IMR-90 (cell line): ENCODE results near the gene CTRB1. TPM values are rescaled to one million over a fixed set of nuclear protein-coding genes. Genes with fewer than 3 reads are reported as not detected.

Source experiments
- ATAC-seq: fragments of 200-7000 bp; cut with Tn5 transposase; 2 replicates; pipeline ENCODE4 v1.9.1; 2020; ENCODE audit warnings: low read depth, mild to moderate bottlenecking, moderate library complexity
- BruUV-seq: library from RNA; stranded (reverse); fragments of 400-500 nt; replicated peaks from 2 replicates; lab custom pipeline; 2021; lab: Mats Ljungman, UMichigan
- CTCF ChIA-PET: fragments of 300-600 bp; formaldehyde crosslinking; extraction: SDS; loops from one replicate; lab custom pipeline; 2021; ENCODE audit warnings: antibody characterized with exemption; lab: Yijun Ruan, JAX
- POLR2A ChIA-PET: fragments of 300-600 bp; sonication (Branson Sonifier 250); formaldehyde crosslinking; loops from one replicate; lab custom pipeline; 2022; ENCODE audit warnings: antibody characterized with exemption; ENCODE audit not compliant: unreplicated experiment; lab: Charles Lee
- DNase-seq: peaks from one replicate; pipeline ENCODE4 v3.0.0; 2013
- H2AFZ ChIP-seq: replicated peaks from 2 replicates; pipeline ENCODE3; 2013; ENCODE audit warnings: low read length, mild to moderate bottlenecking; ENCODE audit not compliant: poor library complexity
- H2AK5ac ChIP-seq: 2 replicates; pipeline ENCODE4 v1.6.1; 2013; ENCODE audit warnings: low read depth, low read length, inconsistent platforms
- H2AK9ac ChIP-seq: replicated peaks from 2 replicates; pipeline ENCODE3; 2013; ENCODE audit warnings: mild to moderate bottlenecking, low read depth, low read length, moderate library complexity; ENCODE audit not compliant: poor library complexity
- H2BK120ac ChIP-seq: 2 replicates; pipeline ENCODE4 v1.6.1; 2013; ENCODE audit warnings: low read depth, low read length, inconsistent platforms
- H2BK15ac ChIP-seq: 3 replicates; pipeline ENCODE4 v1.6.1; 2013; ENCODE audit warnings: low read depth, low read length, inconsistent platforms
- H2BK20ac ChIP-seq: 2 replicates; pipeline ENCODE4 v1.6.1; 2013; ENCODE audit warnings: low read depth, mild to moderate bottlenecking, inconsistent platforms, low read length, moderate library complexity
- H2BK5ac ChIP-seq: 2 replicates; pipeline ENCODE4 v1.6.1; 2013; ENCODE audit warnings: mild to moderate bottlenecking, low read depth, low read length, inconsistent platforms; ENCODE audit not compliant: poor library complexity, severe bottlenecking
- H3K14ac ChIP-seq: replicated peaks from 2 replicates; pipeline ENCODE4 v1.6.1; 2013; ENCODE audit warnings: low read depth, low read length, inconsistent platforms
- H3K18ac ChIP-seq: 2 replicates; pipeline ENCODE4 v1.6.1; 2013; ENCODE audit warnings: low read depth, low read length, control low read depth
- H3K23ac ChIP-seq: 2 replicates; pipeline ENCODE4 v1.6.1; 2013; ENCODE audit warnings: low read depth, low read length, inconsistent platforms
- H3K27ac ChIP-seq: 2 replicates; pipeline ENCODE4 v1.5.1; 2013; ENCODE audit warnings: mild to moderate bottlenecking, control low read depth, low read length; ENCODE audit not compliant: insufficient read depth
- H3K27me3 ChIP-seq: 2 replicates; pipeline ENCODE4 v1.6.1; 2013; ENCODE audit warnings: low read length; ENCODE audit not compliant: control insufficient read depth, insufficient read depth
- H3K36me3 ChIP-seq: 2 replicates; pipeline ENCODE4 v1.6.1; 2013; ENCODE audit warnings: low read length, mixed read lengths; ENCODE audit not compliant: control insufficient read depth, insufficient read depth
- H3K4ac ChIP-seq: 2 replicates; pipeline ENCODE4 v1.6.1; 2013; ENCODE audit warnings: low read depth, low read length, inconsistent platforms
- H3K4me1 ChIP-seq: 2 replicates; pipeline ENCODE4 v1.6.1; 2013; ENCODE audit warnings: low read length, mixed read lengths; ENCODE audit not compliant: control insufficient read depth, insufficient read depth
- H3K4me2 ChIP-seq: 2 replicates; pipeline ENCODE4 v1.6.1; 2013; ENCODE audit warnings: low read depth, mild to moderate bottlenecking, control low read depth, low read length, moderate library complexity
- H3K4me3 ChIP-seq: 2 replicates; pipeline ENCODE4 v1.5.1; 2013; ENCODE audit warnings: low read depth, mild to moderate bottlenecking, control low read depth, low read length, moderate library complexity; ENCODE audit not compliant: insufficient read depth
- H3K56ac ChIP-seq: 2 replicates; pipeline ENCODE4 v1.6.1; 2013; ENCODE audit warnings: low read length, inconsistent platforms; ENCODE audit not compliant: insufficient read depth; ENCODE audit errors: extremely low read depth
- H3K79me1 ChIP-seq, 2 experiments: 2 replicates each; pipeline ENCODE4 v1.6.1; 2013; ENCODE audit warnings: low read length in 2 of 2, inconsistent platforms in 1 of 2, low read depth in 1 of 2
- H3K9ac ChIP-seq: 2 replicates; pipeline ENCODE4 v1.6.1; 2013; ENCODE audit warnings: low read depth, low read length, control low read depth
- H3K9me1 ChIP-seq: 2 replicates; pipeline ENCODE4 v1.6.1; 2013; ENCODE audit warnings: low read length, inconsistent platforms; ENCODE audit not compliant: insufficient read depth
- H3K9me3 ChIP-seq: 2 replicates; pipeline ENCODE4 v1.6.1; 2013; ENCODE audit warnings: low read length; ENCODE audit not compliant: control insufficient read depth, insufficient read depth
- H4K20me1 ChIP-seq: 2 replicates; pipeline ENCODE4 v1.6.1; 2013; ENCODE audit warnings: low read length, inconsistent platforms; ENCODE audit not compliant: insufficient read depth
- H4K5ac ChIP-seq: 2 replicates; pipeline ENCODE4 v1.6.1; 2013; ENCODE audit warnings: mild to moderate bottlenecking, low read depth, low read length, control low read depth
- H4K8ac ChIP-seq, 2 experiments: 2 replicates each; pipeline ENCODE4 v1.6.1; 2013; ENCODE audit warnings: low read depth in 2 of 2, low read length in 2 of 2, control low read depth in 1 of 2, inconsistent platforms in 1 of 2
- H4K91ac ChIP-seq: 2 replicates; pipeline ENCODE4 v1.6.1; 2013; ENCODE audit warnings: low read depth, low read length, inconsistent platforms; ENCODE audit not compliant: insufficient read depth
- BHLHE40 ChIP-seq: fragments of 150-350 bp; IDR thresholded peaks from 2 replicates; pipeline ENCODE4 v1.6.1; 2016; ENCODE audit warnings: mild to moderate bottlenecking, low read depth, low read length
- CEBPB ChIP-seq: IDR thresholded peaks from 2 replicates; pipeline ENCODE4 v1.6.1; 2012; ENCODE audit warnings: low read depth, low read length, improper control_type of control experiment
- CHD1 ChIP-seq: IDR thresholded peaks from 2 replicates; pipeline ENCODE4 v1.6.1; 2012; ENCODE audit warnings: low read depth, low read length, improper control_type of control experiment
- FOS ChIP-seq: fragments of 150-350 bp; IDR thresholded peaks from 2 replicates; pipeline ENCODE4 v1.6.1; 2016; ENCODE audit warnings: low read depth, low read length
- MAFK ChIP-seq: IDR thresholded peaks from 2 replicates; pipeline ENCODE4 v1.6.1; 2012; ENCODE audit warnings: low read depth, low read length, improper control_type of control experiment
- MAZ ChIP-seq: IDR thresholded peaks from 2 replicates; pipeline ENCODE4 v1.6.1; 2012; ENCODE audit warnings: low read depth, mild to moderate bottlenecking, low read length, improper control_type of control experiment, moderate library complexity, borderline replicate concordance
- MXI1 ChIP-seq: IDR thresholded peaks from 2 replicates; pipeline ENCODE4 v1.6.1; 2012; ENCODE audit warnings: low read depth, mild to moderate bottlenecking, low read length, moderate library complexity, borderline replicate concordance
- NFE2L2 ChIP-seq: fragments of 150-350 bp; IDR thresholded peaks from 2 replicates; pipeline ENCODE4 v1.6.1; 2016; ENCODE audit warnings: low read depth, mild to moderate bottlenecking, low read length
- POLR2A ChIP-seq: IDR thresholded peaks from 2 replicates; pipeline ENCODE4 v1.6.1; 2012; ENCODE audit warnings: mild to moderate bottlenecking, low read depth, low read length
- RAD21 ChIP-seq: IDR thresholded peaks from 2 replicates; pipeline ENCODE4 v1.6.1; 2012; ENCODE audit warnings: low read length, improper control_type of control experiment
- RCOR1 ChIP-seq: IDR thresholded peaks from 2 replicates; pipeline ENCODE4 v1.6.1; 2012; ENCODE audit warnings: mild to moderate bottlenecking, low read length, improper control_type of control experiment; ENCODE audit not compliant: insufficient replicate concordance
- RFX5 ChIP-seq: IDR thresholded peaks from 2 replicates; pipeline ENCODE4 v1.8.0; 2012; ENCODE audit warnings: low read depth, mild to moderate bottlenecking, low read length, moderate library complexity
- SMC3 ChIP-seq: fragments of 150-350 bp; IDR thresholded peaks from 2 replicates; pipeline ENCODE4 v1.6.1; 2016; ENCODE audit warnings: low read depth, mild to moderate bottlenecking, antibody characterized with exemption, low read length, moderate library complexity
- WGBS, 2 experiments: methylation state at CpG; one replicate each; pipeline versions ENCODE4 v1.1.5 to v1.1.7; 2013; ENCODE audit warnings: missing lambda C conversion rate in 2 of 2; ENCODE audit not compliant: insufficient read length in 1 of 2; ENCODE audit errors: extremely low coverage in 2 of 2; 5-methylcytosine and 5-hydroxymethylcytosine counted together
- dilution Hi-C: fragments of 300-500 bp; cut with HindIII; formaldehyde crosslinking; loops from one replicate; pipeline ENCODE4 v1.14.3; 2018; ENCODE audit warnings: low sequenced_read_pairs; ENCODE audit not compliant: unreplicated experiment
- in situ Hi-C: fragments of 300-500 bp; cut with MboI; formaldehyde crosslinking; loops from 3 replicates; pipeline ENCODE4 v1.14.3; 2019; ENCODE audit warnings: low sequenced_read_pairs, inconsistent platforms, mixed read lengths
- intact Hi-C: fragments of 100-400 bp; cut with micrococcal nuclease; formaldehyde crosslinking; loops from 2 replicates; pipeline ENCODE4 v1.10.0; 2022
- polyA plus RNA-seq, 3 experiments: library from polyadenylated mRNA; depleted of rRNA; stranded (reverse); fragments of >200 nt; gene quantifications; 2 replicates each; pipeline ENCODE4 v1.2.3, GENCODE V29; 2012; ENCODE audit warnings: low replicate concordance in 1 of 3
- total RNA-seq: library from RNA; depleted of rRNA; stranded (reverse); fragments of >200 nt; gene quantifications from 2 replicates; pipeline ENCODE4 v1.2.3, GENCODE V29; 2012
- TF ChIP-seq, protein P1 (sequence below): fragments of 150-350 bp; IDR thresholded peaks from 2 replicates; pipeline ENCODE4 v1.6.1; 2017; ENCODE audit warnings: mild to moderate bottlenecking, antibody characterized with exemption, low read length, low read depth
- TF ChIP-seq, protein P2 (sequence below): fragments of 150-350 bp; IDR thresholded peaks from 2 replicates; pipeline ENCODE4 v1.6.1; 2016; ENCODE audit warnings: low read depth, mild to moderate bottlenecking, low read length, moderate library complexity, borderline replicate concordance
- TF ChIP-seq, protein P3 (sequence below): conservative IDR thresholded peaks from 2 replicates; pipeline ENCODE4 v1.5.1; 2012; ENCODE audit warnings: mild to moderate bottlenecking, low read depth, low read length, improper control_type of control experiment

The CTRB1 gene
- total and polyA plus RNA-seq, 2 of the 4 experiments (the other 2 are of a cell fraction) = not detected

DNA sequence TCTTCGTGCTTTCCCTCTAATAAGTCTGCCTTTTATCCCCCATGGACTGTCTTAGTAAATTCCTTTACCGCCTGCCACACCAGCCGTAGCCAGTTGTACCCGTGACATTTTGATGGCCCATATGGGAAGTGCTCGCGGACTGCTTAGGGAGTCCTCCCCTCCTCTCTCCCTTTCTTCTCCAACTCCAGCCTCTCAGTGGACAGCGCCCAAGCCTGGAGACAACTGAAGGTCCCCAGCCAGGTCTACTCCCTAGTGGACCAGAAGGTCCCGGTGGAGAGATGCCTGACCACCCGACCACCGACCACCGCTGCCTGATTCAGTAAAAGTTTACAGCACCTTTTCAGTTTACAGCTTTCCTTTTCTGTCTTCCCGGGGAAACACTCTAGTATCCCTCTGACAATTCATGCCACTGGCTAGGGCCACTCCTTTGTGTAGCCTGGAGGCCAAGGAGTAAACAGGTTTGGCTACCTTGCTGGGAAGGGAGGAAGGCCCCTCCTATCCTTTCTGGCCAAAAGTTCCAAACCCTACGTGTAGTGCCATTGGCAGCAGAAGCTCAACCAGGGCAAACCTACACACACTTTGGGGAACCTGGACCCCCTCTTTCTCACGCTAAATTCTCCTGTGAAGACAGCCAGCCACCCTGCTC lies 29.8 kb upstream of the CTRB1 start:
- 94% methylated on average over 7 of the region's 14 CpGs; no CpG with 5 or more reads in 1 of the 2 experiments for WGBS, 2 experiments

More for the DNA sequence above, 29.8 kb upstream of the CTRB1 start:
- H3K4me1 ChIP-seq = no peaks in the 10 kb centered on the region
- DNase-seq (no peak), ATAC-seq (no peak)
- no peaks in the 10 kb centered on the region for H4K20me1 ChIP-seq
- POLR2A ChIA-PET = no interaction called here
- in situ Hi-C loops (no loop called here), intact Hi-C loops (no loop called here), dilution Hi-C loops (no loop called here)
- H3K27me3 ChIP-seq = peaks cover 5% of the 10 kb centered on the region; the same call in 1 of the 2 replicates
- H3K4ac ChIP-seq = no peak overlapping the region
- H3K4me3 ChIP-seq = no peak overlapping the region
- H4K91ac ChIP-seq = no peak overlapping the region
- TF ChIP-seq MAZ (no peak), NFE2L2 (no peak), RCOR1 (no peak), CHD1 (no peak), CEBPB (no peak), MAFK (no peak), SMC3 (no peak), BHLHE40 (no peak), RFX5 (no peak), MXI1 (no peak), FOS (no peak), POLR2A (no peak), RAD21 (no peak)
- TF ChIP-seq, protein P1, sequence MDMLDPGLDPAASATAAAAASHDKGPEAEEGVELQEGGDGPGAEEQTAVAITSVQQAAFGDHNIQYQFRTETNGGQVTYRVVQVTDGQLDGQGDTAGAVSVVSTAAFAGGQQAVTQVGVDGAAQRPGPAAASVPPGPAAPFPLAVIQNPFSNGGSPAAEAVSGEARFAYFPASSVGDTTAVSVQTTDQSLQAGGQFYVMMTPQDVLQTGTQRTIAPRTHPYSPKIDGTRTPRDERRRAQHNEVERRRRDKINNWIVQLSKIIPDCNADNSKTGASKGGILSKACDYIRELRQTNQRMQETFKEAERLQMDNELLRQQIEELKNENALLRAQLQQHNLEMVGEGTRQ = no peak
- TF ChIP-seq, protein P2, sequence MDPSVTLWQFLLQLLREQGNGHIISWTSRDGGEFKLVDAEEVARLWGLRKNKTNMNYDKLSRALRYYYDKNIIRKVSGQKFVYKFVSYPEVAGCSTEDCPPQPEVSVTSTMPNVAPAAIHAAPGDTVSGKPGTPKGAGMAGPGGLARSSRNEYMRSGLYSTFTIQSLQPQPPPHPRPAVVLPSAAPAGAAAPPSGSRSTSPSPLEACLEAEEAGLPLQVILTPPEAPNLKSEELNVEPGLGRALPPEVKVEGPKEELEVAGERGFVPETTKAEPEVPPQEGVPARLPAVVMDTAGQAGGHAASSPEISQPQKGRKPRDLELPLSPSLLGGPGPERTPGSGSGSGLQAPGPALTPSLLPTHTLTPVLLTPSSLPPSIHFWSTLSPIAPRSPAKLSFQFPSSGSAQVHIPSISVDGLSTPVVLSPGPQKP = no peak
- TF ChIP-seq, protein P3, sequence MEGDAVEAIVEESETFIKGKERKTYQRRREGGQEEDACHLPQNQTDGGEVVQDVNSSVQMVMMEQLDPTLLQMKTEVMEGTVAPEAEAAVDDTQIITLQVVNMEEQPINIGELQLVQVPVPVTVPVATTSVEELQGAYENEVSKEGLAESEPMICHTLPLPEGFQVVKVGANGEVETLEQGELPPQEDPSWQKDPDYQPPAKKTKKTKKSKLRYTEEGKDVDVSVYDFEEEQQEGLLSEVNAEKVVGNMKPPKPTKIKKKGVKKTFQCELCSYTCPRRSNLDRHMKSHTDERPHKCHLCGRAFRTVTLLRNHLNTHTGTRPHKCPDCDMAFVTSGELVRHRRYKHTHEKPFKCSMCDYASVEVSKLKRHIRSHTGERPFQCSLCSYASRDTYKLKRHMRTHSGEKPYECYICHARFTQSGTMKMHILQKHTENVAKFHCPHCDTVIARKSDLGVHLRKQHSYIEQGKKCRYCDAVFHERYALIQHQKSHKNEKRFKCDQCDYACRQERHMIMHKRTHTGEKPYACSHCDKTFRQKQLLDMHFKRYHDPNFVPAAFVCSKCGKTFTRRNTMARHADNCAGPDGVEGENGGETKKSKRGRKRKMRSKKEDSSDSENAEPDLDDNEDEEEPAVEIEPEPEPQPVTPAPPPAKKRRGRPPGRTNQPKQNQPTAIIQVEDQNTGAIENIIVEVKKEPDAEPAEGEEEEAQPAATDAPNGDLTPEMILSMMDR = no peak
- H2AK5ac ChIP-seq = no peak overlapping the region
- no peak overlapping the region for H3K18ac ChIP-seq
- H3K9me1 ChIP-seq = no peaks in the 10 kb centered on the region
- H3K9me3 ChIP-seq = no peaks in the 10 kb centered on the region; the same call in 1 of the 2 replicates
- no peak overlapping the region for H2BK5ac ChIP-seq
- no peak overlapping the region for H2BK15ac ChIP-seq
- H3K14ac ChIP-seq = no peak overlapping the region
- no peak overlapping the region for H3K9ac ChIP-seq
- H3K23ac ChIP-seq = no peak overlapping the region
- H3K36me3 ChIP-seq = no peaks in the 10 kb centered on the region
- no peak overlapping the region for H2AK9ac ChIP-seq
- H3K79me1 ChIP-seq = no peaks in the 10 kb centered on the region
- H4K8ac ChIP-seq = no peak overlapping the region
- CTCF ChIA-PET = no interaction called here
- no peak overlapping the region for H4K5ac ChIP-seq
- no peak overlapping the region for H3K56ac ChIP-seq
- no peak overlapping the region for H3K4me2 ChIP-seq
- H2AFZ ChIP-seq = no peak overlapping the region
- H2BK120ac ChIP-seq = no peak overlapping the region
- no TSS peak for BruUV-seq
- no peak overlapping the region for H2BK20ac ChIP-seq
- H3K27ac ChIP-seq = no peak overlapping the region
